Tibial nerve (tissue), 4 donors: ENCODE results near the gene GID4. TPM values are rescaled to one million over a fixed set of nuclear protein-coding genes. Genes with fewer than 3 reads are reported as not detected.

Source experiments
- DNase-seq, 2 donors: peaks; one replicate each; pipeline ENCODE4 v3.0.0-alpha.2; 2019; ENCODE audit warnings: low spot score in 2 of 2
- H3K27ac ChIP-seq, 4 donors: fragments of 200-600 bp; sonication (generic) in 3 of 4; one replicate each; pipeline ENCODE4 v1.5.1; 2017 to 2019; ENCODE audit warnings: mild to moderate bottlenecking in 1 of 4
- H3K27me3 ChIP-seq, 2 donors: fragments of 200-600 bp; sonication (generic) in 1 of 2; one replicate each; pipeline versions ENCODE4 v1.5.1 to v1.6.0; 2017 to 2019
- H3K36me3 ChIP-seq, 3 donors: fragments of 200-600 bp; sonication (generic); one replicate each; pipeline ENCODE4 v1.5.1; 2018 to 2019
- H3K4me1 ChIP-seq, 4 donors: fragments of 200-600 bp; sonication (generic) in 3 of 4; one replicate each; pipeline ENCODE4 v1.5.1; 2017 to 2019
- H3K4me3 ChIP-seq, 4 donors: fragments of 200-600 bp; sonication (generic) in 3 of 4; one replicate each; pipeline ENCODE4 v1.5.1; 2017 to 2019; ENCODE audit warnings: mild to moderate bottlenecking in 1 of 4, moderate library complexity in 1 of 4
- H3K9me3 ChIP-seq, 4 donors: fragments of 200-600 bp; sonication (generic) in 3 of 4; one replicate each; pipeline ENCODE4 v1.5.1; 2017 to 2019
- CTCF ChIP-seq, 5 experiments: fragments of 200-600 bp in 3 of 5; fragments of 450-650 bp in 2 of 5; sonication (generic) in 3 of 5; IDR thresholded peaks; one replicate each; pipeline ENCODE4 v1.5.1; 2016 to 2019; ENCODE audit warnings: antibody characterized with exemption in 5 of 5, mild to moderate bottlenecking in 3 of 5, moderate library complexity in 2 of 5
- EP300 ChIP-seq, 2 donors: sonication (generic); formaldehyde crosslinking; IDR thresholded peaks; one replicate each; pipeline ENCODE4 v1.6.1; 2017; ENCODE audit warnings: antibody characterized with exemption in 2 of 2, mild to moderate bottlenecking in 1 of 2
- POLR2A ChIP-seq, 2 donors: fragments of 450-650 bp; IDR thresholded peaks; one replicate each; pipeline ENCODE4 v1.6.1; 2017; ENCODE audit warnings: antibody characterized with exemption in 2 of 2, mild to moderate bottlenecking in 2 of 2, moderate library complexity in 2 of 2
- WGBS, 2 donors: methylation state at CpG; one replicate each; pipeline ENCODE4 v1.1.5; 2018; 5-methylcytosine and 5-hydroxymethylcytosine counted together
- total RNA-seq, 4 donors: library from RNA; depleted of rRNA; stranded (reverse); fragments of >200 nt; gene quantifications; one replicate each; pipeline ENCODE4 v1.1.0, GENCODE V29; 2016

GID4 gene
- total RNA-seq, 4 donors from 2014 or later: 13.2 to 19.4 (median 16.0) TPM

GRCh38 chr17:18015593-18015992 is 23.6 kb upstream of the GID4 start:
- TF ChIP-seq EP300 (IDR thresholded peaks at IDR 0.05): no peak
- TF ChIP-seq POLR2A (IDR thresholded peaks at IDR 0.05): no peak
- no peak for TF ChIP-seq CTCF (IDR thresholded peaks at IDR 0.05)
- H3K27ac ChIP-seq: no peak overlapping the region
- peaks cover 0 to 28% (median 0%) of the 10 kb centered on the region in 4 donors for H3K4me1 ChIP-seq
- DNase-seq: no peak
- no peak overlapping the region for H3K4me3 ChIP-seq
- peaks cover 0 to under 1% (median 0%) of the 10 kb centered on the region in 4 donors for H3K9me3 ChIP-seq
- H3K36me3 ChIP-seq: peaks cover 0 to 39% (median 0%) of the 10 kb centered on the region in 3 donors
- 92 to 100% methylated on average over 5 of the region's 5 CpGs for WGBS, 2 donors
- H3K27me3 ChIP-seq: no peaks in the 10 kb centered on the region

GRCh38 chr17:18016426-18016825 is 22.8 kb upstream of the GID4 start:
- Histone ChIP-seq H3K9me3 (no peaks in the 10 kb centered on the region), H3K27me3 (no peaks in the 10 kb centered on the region), H3K4me1 (peaks cover 0 to 28% (median 0%) of the 10 kb centered on the region in 4 donors), H3K4me3 (no peak overlapping the region), H3K27ac (no peak overlapping the region), H3K36me3 (peaks cover 0 to 39% (median 0%) of the 10 kb centered on the region in 3 donors)
- WGBS, 2 donors: 87 to 92% methylated on average over 12 of the region's 12 CpGs
- DNase-seq: no peak
- no peak for TF ChIP-seq EP300 (IDR thresholded peaks at IDR 0.05)
- TF ChIP-seq POLR2A (IDR thresholded peaks at IDR 0.05): no peak
- TF ChIP-seq CTCF (IDR thresholded peaks at IDR 0.05): no peak

- no peak for DNase-seq
- Histone ChIP-seq H3K36me3 (peaks cover 0 to 32% (median 0%) of the 10 kb centered on the region in 3 donors), H3K9me3 (no peaks in the 10 kb centered on the region), H3K27ac (peak overlapping the region in 1 of 4 donors; percentile 68), H3K4me1 (peaks cover 0 to 28% (median 0%) of the 10 kb centered on the region in 4 donors), H3K4me3 (no peak overlapping the region), H3K27me3 (no peaks in the 10 kb centered on the region)
- 41 to 49% methylated on average over 3 of the region's 3 CpGs for WGBS, 2 donors
- TF ChIP-seq POLR2A (IDR thresholded peaks at IDR 0.05) (no peak), CTCF (IDR thresholded peaks at IDR 0.05) (no peak), EP300 (IDR thresholded peaks at IDR 0.05) (no peak)
Observed at GRCh38 chr17:18017958-18018357, 21.2 kb upstream of the GID4 start.

GRCh38 chr17:18018411-18018921 is 20.7 kb upstream of the GID4 start:
- Histone ChIP-seq H3K9me3 (no peaks in the 10 kb centered on the region), H3K36me3 (peaks cover 0 to 32% (median 0%) of the 10 kb centered on the region in 3 donors), H3K27ac (peak overlapping the region in 1 of 4 donors; percentile 68), H3K4me1 (peaks cover 0 to 28% (median 0%) of the 10 kb centered on the region in 4 donors), H3K27me3 (no peaks in the 10 kb centered on the region), H3K4me3 (no peak overlapping the region)
- TF ChIP-seq POLR2A (IDR thresholded peaks at IDR 0.05): no peak
- no peak for TF ChIP-seq CTCF (IDR thresholded peaks at IDR 0.05)
- no peak for TF ChIP-seq EP300 (IDR thresholded peaks at IDR 0.05)
- WGBS, 2 donors: 83 to 87% methylated on average over 15 of the region's 15 CpGs
- no peak for DNase-seq

GRCh38 chr17:18019838-18020154 is 19.4 kb upstream of the GID4 start:
- no peak overlapping the region for H3K4me3 ChIP-seq
- H3K27ac ChIP-seq: peak overlapping the region in 1 of 4 donors; percentile 27
- DNase-seq: no peak
- H3K36me3 ChIP-seq: peaks cover 0 to 40% (median 0%) of the 10 kb centered on the region in 3 donors
- H3K9me3 ChIP-seq: no peaks in the 10 kb centered on the region
- 44 to 49% methylated on average over 2 of the region's 2 CpGs for WGBS, 2 donors
- no peaks in the 10 kb centered on the region for H3K27me3 ChIP-seq
- TF ChIP-seq CTCF (IDR thresholded peaks at IDR 0.05) (no peak), POLR2A (IDR thresholded peaks at IDR 0.05) (no peak), EP300 (IDR thresholded peaks at IDR 0.05) (no peak)
- peaks cover 0 to 28% (median 0%) of the 10 kb centered on the region in 4 donors for H3K4me1 ChIP-seq
